ENCODE results near the gene OPRM1.
"Not testable (repeated sequence)": the region's sequence is repeated elsewhere in the genome, so short reads cannot be mapped to it uniquely, and the experiment has no call there.

Gene OPRM1

GRCh38 chr6:154213782-154214181, 174.7 kb downstream of the OPRM1 start:
- no peak for DNase-seq

GRCh38 chr6:154218301-154218700, 179.3 kb downstream of the OPRM1 start:
- no peak for DNase-seq

- DNase-seq = no peak
Measured at GRCh38 chr6:154218787-154219186, 179.7 kb downstream of the OPRM1 start.

GRCh38 chr6:154219250-154219649, 180.2 kb downstream of the OPRM1 start:
- DNase-seq = no peak

- no peak for DNase-seq
Measured at GRCh38 chr6:154222716-154223115, 183.7 kb downstream of the OPRM1 start.

- DNase-seq = no peak
Measured at GRCh38 chr6:154223296-154223695, 184.3 kb downstream of the OPRM1 start.

GRCh38 chr6:154226461-154226860, 187.4 kb downstream of the OPRM1 start:
- no peak for DNase-seq

- no peak for DNase-seq
Measured at GRCh38 chr6:154227862-154228520, 189.0 kb downstream of the OPRM1 start.

- DNase-seq = no peak
Measured at GRCh38 chr6:154228521-154228905, 189.5 kb downstream of the OPRM1 start.

GRCh38 chr6:154229786-154230185, 190.7 kb downstream of the OPRM1 start:
- DNase-seq = no peak

- DNase-seq = no peak
Measured at GRCh38 chr6:154230393-154230792, 191.4 kb downstream of the OPRM1 start.

GRCh38 chr6:154230910-154231595, 192.0 kb downstream of the OPRM1 start:
- no peak for DNase-seq

- no peak for DNase-seq
Measured at GRCh38 chr6:154232013-154232910, 193.2 kb downstream of the OPRM1 start.

- DNase-seq = no peak
Measured at GRCh38 chr6:154233383-154233782, 194.3 kb downstream of the OPRM1 start.

- DNase-seq = no peak
Measured at GRCh38 chr6:154234019-154234772, 195.2 kb downstream of the OPRM1 start.

GRCh38 chr6:154236646-154237301, 197.7 kb downstream of the OPRM1 start:
- DNase-seq = no peak

- no peak for DNase-seq
Measured at GRCh38 chr6:154238831-154239230, 199.8 kb downstream of the OPRM1 start.

- DNase-seq = no peak
Measured at GRCh38 chr6:154239392-154239791, 200.4 kb downstream of the OPRM1 start.

GRCh38 chr6:154241061-154241460, 202.0 kb downstream of the OPRM1 start:
- DNase-seq = not testable (repeated sequence)

GRCh38 chr6:154241581-154241980, 202.5 kb downstream of the OPRM1 start:
- DNase-seq = no peak

- no peak for DNase-seq
Measured at GRCh38 chr6:154242617-154243357, 203.7 kb downstream of the OPRM1 start.

Data from activated naive CD4-positive, alpha-beta T cell (primary cell).